Measurements from ENCODE around the gene DLX3. TPM values are rescaled to one million over a fixed set of nuclear protein-coding genes. Genes with fewer than 3 reads are reported as not detected.

Gene DLX3
- total RNA-seq, 4 donors from 2014 or later = 0.34 TPM; not detected in 3

DNA sequence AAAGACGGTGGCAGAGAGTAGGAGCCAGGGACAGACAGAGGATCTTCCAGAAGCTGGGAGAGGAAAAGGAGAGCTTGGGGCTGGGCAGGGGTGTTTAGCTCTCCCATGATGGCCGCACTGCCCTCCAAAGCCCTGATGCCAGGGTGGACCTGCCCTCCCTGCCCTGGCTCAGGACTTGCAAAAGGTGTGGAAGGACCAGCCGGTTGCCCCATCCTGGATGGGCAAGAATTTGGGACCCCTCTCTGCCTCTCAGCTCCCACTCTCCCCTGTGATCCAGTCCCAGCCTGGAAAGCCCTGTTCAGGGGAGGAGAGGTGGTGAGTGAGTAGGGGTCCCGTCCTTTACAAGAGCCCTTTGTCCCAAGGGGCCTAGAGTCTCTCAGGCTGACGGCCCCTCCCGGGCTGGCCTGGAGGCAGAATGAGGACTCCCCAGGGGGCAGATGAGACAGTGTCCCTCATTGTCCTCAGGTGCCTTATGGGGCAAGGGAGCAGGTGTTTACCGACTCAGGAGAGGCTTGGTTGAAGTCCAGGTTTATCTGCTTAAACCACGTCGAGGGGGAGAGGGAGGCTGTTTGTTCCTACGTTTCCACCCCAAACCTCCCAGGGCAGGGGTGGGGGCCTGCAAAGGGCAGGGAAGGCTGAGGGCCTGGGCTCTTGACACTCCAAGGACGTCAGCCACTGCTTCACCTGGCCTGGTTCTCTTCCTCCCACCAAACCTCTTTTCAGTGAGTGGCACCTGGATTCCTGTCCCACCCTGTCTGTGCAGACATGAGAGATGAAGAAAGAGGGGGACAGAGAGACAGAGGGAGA lies 41.6 kb upstream of the DLX3 start:
- no peak for TF ChIP-seq CTCF (IDR thresholded peaks at IDR 0.05; ENCODE audit: low read depth)

GRCh38 chr17:50035945-50036344 lies 40.9 kb upstream of the DLX3 start:
- TF ChIP-seq CTCF (IDR thresholded peaks at IDR 0.05; ENCODE audit: low read depth) = no peak

- TF ChIP-seq CTCF (IDR thresholded peaks at IDR 0.05; ENCODE audit: low read depth) = no peak
These were observed 40.4 kb upstream of the DLX3 start for GRCh38 chr17:50035421-50035879.

- no peak for TF ChIP-seq CTCF (IDR thresholded peaks at IDR 0.05; ENCODE audit: low read depth)
These were observed 39.7 kb upstream of the DLX3 start for GRCh38 chr17:50034498-50035364.

GRCh38 chr17:50033316-50033715 lies 38.3 kb upstream of the DLX3 start:
- TF ChIP-seq CTCF (IDR thresholded peaks at IDR 0.05; ENCODE audit: low read depth) = no peak

GRCh38 chr17:50029185-50029584 lies 34.2 kb upstream of the DLX3 start:
- TF ChIP-seq CTCF (IDR thresholded peaks at IDR 0.05; ENCODE audit: low read depth) = no peak

- TF ChIP-seq CTCF (IDR thresholded peaks at IDR 0.05; ENCODE audit: low read depth) = no peak
These were observed 33.7 kb upstream of the DLX3 start for GRCh38 chr17:50028736-50029120.
